HG03066 (cell line): ENCODE data around the gene SAXO1.
"Not testable (repeated sequence)": the region's sequence is repeated elsewhere in the genome, so short reads cannot be mapped to it uniquely, and the experiment has no call there.

Source experiments
- ATAC-seq: cut with Tn5 transposase; IDR thresholded peaks from one replicate; pipeline ENCODE4 v1.9.1; 2021; ENCODE audit warnings: low read depth; ENCODE audit not compliant: unreplicated experiment

The SAXO1 gene, protein sequence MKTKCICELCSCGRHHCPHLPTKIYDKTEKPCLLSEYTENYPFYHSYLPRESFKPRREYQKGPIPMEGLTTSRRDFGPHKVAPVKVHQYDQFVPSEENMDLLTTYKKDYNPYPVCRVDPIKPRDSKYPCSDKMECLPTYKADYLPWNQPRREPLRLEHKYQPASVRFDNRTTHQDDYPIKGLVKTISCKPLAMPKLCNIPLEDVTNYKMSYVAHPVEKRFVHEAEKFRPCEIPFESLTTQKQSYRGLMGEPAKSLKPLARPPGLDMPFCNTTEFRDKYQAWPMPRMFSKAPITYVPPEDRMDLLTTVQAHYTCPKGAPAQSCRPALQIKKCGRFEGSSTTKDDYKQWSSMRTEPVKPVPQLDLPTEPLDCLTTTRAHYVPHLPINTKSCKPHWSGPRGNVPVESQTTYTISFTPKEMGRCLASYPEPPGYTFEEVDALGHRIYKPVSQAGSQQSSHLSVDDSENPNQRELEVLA

DNA sequence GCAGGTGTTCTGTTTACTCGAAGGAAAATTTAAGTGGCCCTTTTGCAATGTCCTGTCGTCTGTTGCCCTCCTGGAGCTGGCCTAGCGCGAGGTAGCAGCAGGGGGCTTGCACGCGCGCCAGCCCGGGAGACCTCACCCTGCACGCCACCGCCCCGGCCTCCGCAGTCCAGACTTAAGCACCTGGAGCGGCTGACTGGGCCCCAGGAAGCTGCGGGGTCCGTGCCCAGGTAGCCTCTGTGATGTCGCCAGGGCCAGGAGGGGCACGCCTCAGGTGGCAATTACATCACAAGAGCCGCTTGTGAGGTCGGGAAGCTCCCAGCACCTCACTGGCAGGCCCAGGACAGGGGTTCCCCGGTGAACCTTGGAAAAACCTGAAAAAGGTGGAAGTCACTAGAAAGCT, at the start of gene SAXO1:
TSS of gene SAXO1 (minus strand) at position 195 of the 400 bp plus-strand sequence. CDS start 301 bp downstream, outside the sequence.
- ATAC-seq, result no peak

DNA sequence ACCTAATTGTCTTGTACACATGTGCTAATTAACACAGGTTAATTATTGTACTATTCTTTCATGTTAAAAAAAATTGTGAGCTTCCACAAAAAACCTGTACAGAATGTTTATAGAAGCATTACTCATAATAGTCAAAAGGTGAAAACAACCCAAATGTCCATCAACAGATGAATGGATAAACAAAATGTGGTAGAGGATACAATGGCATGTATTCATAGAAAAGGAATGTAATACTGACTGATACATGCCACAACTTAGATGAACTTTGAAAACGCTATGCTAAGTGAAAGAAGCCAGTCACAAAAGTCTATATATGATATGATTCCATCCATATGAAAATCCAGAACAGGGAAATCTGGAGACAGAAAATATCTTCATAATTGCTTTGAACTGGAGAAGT, 41.8 kb upstream of the SAXO1 start:
- ATAC-seq, result no peak

DNA sequence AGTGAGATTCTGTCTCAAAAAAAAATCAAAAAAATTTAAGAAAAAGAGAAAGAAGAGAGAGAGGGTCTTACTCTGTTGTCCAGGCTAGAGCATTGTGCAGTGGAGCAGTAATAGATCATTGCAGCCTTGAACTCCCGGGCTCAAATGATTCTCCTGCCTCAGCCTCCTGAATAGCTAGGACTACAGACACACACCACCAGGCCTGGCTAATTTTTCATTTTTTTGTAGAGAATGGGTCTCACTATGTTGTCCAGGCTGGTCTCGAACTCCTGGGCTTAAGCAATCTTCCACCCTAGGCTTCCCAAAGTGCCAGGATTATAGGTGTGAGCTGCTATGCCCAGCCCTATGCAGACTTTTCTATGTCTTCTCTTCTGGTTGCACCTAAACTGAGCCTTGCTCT, 41.2 kb upstream of the SAXO1 start:
- no peak for ATAC-seq

DNA sequence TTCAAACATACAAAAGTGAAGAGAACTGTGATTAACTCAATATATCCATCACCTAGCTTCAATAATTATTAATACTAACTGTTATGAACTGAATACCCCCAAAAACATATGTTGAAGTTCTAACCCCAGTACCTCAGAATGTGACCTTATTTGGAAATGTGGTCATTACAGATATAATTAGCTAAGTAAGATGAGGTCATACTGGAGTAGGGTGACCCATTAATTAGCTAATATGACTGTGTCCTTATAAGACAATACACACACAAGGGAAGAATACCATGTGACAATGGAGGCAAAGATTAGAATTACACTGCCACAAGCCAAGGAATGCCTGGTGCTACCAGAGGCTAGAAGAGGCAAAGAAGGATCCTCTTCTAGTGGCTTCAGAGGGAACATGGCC, 24.0 kb upstream of the SAXO1 start:
- ATAC-seq, result no peak

DNA sequence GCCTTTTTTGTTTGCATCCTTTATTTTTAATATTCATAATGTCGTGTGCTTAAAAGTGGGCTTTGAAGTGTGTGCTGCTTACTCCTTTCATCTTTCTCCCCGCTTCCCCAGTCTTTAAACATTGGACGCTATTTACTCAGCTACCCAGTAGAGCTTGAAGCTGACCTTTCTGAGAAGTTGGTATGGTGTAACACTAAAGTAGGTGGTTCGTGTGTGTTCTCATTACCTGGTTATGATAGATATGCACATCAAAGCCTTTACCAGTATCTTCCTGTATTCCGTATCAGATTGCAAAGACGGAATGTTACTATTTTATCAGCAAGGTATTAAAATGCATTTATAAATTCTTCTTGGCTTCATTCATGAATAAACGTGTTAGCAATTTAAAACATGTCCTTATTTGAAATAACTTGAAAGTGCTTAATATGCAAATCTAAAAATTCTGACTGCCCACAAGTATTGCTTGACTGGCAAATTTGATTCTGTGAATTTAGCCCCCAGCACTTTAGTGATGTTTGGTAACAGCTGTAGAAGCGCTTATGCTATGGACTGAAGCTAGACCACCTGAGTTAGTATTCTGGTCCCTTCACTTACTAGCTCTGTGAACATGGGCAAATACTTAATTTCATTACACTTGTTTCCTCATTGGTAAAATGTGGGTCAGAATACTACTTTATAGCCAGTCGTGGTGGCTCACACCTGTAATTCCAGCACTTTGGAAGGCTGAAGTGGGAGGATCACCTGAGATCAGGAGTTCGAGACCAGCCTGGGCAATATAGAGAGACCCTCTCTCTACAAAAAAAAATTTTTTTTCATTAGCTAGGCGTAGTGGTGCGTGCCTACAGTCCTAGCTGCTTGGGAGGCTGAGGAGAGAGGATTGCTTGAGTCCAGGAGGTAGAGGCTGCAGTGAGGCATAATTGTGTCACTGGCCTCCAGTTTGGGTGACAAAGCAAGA, 17.9 kb upstream of the SAXO1 start:
- ATAC-seq, result no peak

DNA sequence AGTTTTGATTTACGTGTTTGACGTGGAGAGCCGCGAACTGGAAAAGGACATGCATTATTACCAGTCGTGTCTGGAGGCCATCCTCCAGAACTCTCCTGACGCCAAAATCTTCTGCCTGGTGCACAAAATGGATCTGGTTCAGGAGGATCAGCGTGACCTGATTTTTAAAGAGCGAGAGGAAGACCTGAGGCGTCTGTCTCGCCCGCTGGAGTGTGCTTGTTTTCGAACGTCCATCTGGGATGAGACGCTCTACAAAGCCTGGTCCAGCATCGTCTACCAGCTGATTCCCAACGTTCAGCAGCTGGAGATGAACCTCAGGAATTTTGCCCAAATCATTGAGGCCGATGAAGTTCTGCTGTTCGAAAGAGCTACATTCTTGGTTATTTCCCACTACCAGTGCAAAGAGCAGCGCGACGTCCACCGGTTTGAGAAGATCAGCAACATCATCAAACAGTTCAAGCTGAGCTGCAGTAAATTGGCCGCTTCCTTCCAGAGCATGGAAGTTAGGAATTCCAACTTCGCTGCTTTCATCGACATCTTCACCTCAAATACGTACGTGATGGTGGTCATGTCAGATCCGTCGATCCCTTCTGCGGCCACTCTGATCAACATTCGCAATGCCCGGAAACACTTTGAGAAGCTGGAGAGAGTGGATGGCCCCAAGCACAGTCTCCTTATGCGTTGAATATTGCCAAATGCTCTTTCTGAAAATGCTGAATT, 17.1 kb upstream of the SAXO1 start:
- ATAC-seq, result no peak

DNA sequence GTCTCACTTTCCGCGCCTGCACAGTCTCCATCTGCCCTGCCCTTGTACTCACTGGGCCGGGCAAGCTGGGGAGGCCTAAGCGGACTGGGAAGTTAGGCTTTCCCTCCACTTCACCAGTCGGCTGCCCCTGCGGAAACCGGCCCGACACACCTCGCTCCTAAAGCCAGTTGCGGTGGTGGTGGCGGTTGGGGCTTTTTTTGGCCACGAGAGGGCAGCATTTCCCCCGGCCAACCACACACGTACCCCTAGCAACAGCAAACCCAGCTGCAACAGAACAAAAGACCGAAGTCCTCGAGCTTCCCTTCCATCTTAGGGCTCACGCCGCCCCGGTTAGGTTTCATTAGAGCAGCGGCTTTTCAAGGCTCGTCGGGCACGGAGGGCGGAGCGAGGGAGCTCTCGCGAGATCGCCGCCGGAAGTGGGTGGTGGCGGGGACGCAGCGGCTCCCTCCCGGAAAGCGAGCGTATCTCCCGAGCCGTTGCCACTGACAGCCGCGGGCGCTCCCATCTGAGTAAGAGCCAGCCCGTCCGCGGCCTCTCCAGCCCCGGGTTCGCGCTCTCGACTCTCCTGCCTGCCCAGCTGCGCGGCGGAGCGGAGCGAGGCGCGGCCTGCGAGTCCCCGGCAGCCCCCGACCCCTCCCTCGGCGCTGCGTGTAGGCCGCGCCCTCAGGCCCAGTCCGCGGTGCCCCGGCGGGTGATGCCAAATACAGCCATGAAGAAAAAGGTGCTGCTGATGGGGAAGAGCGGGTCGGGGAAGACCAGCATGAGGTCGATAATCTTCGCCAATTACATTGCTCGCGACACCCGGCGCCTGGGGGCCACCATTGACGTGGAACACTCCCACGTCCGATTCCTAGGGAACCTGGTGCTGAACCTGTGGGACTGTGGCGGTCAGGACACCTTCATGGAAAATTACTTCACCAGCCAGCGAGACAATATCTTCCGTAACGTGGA, 16.2 kb upstream of the SAXO1 start, which contains the start of gene RRAGA:
TSS of gene RRAGA (plus strand) at position 462 of the 951 bp plus-strand sequence. CDS start at position 695, 233 bp downstream.
- ATAC-seq, result peak; percentile 89

DNA sequence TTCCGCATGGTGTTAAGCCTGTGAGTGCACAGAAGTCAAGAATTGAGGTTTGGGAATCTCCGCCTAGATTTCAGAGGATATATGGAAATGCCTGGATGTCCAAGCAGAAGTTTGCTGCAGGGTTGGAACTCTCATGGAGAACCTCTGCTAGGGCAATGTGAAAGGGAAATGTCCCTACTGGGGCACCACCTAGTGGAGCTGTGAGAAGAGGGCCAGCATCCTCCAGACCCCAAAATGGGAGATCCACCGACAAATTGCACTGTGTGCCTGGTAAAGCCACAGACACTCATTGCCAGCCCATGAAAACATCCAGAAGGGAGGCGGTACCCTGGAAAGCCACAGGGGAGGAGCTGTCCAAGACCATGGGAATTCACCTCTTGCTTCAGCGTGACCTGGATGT, 3.6 kb upstream of the SAXO1 start:
- no peak for ATAC-seq

DNA sequence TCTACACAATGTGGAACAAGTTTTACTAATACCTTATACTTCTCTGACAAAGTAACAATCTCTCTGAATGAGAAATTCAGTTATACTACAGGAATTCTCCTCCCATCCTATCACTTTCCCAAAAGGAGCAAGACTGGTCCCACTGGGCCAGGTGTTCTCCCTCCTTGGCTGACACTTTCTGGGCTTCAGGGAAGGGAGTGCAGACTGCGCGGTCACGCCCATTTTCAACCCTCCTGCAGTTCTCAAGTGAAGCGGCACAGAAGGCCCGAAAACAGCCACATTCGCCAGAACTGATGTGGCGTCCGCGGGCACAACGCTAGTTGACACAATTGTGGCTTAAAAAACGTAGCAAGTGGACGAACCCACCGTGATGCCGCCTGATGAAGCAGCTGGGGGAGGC, 603 bp downstream of the SAXO1 start:
- no peak for ATAC-seq

DNA sequence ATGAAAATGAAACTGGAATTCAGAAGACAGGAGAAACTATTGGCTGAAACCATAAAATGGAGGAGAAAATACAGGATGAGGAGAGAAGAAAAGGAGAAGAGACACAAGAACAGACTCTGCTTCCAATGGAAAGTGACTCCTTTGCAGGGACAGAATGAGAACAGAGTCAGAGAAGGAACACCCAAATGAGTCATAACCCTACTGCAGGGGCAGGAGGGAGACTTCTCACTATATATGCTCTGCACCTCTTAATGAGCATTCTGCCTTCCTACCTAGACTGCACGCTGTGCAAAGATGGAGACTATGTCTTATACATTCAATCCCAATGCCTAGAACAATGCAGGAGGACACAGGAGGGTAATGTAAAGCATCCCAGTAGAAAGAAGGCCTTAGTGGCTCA, 2.1 kb downstream of the SAXO1 start:
- peak; percentile 53 for ATAC-seq

DNA sequence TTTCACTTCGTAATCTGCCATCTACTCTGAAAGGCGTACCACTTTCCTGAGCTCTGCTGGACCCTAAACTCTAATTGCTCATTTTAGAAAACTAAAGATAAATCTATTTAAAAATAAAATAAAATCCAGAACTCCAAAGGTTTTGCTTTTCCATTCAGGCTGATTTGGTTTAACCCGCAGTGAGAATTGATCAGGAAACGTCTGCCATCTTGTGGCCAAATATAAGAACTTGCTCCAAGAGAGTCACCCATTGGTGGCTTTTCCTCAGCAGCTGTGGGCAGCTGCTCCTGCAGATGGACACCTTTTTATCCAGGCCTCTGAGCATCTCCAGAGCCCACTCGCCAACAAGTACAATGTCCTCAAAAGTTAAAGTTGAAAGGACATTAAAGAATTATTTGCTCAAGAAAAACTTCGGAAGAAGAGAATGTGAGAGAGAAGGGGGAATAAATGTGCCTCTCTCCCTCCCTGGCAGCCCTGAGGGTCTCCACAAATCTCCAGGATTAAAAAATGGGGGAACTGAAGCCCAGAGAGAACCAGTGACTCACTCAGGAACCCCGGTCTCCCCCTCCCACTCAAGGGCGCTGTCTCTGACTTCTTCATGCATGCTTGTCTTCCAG, 4.1 kb downstream of the SAXO1 start:
- peak; percentile 67 for ATAC-seq

DNA sequence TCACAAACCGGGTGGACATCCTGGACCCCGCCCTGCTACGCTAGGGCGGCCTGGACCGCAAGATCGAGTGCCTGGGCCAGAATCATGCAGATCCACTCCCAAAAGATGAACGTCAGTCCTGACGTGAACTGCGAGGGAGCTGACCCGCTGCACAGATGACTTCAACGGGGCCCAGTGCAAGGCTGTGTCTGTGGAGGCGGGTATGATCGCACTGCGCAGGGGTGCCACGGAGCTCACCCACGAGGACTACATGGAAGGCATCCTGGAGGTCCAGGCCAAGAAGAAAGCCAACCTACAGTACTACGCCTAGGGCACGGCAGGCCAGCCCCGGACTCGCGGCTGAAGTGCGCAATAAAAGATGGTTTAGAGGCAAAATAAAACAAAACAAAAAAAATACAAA, 5.2 kb downstream of the SAXO1 start:
- ATAC-seq, result no peak

DNA sequence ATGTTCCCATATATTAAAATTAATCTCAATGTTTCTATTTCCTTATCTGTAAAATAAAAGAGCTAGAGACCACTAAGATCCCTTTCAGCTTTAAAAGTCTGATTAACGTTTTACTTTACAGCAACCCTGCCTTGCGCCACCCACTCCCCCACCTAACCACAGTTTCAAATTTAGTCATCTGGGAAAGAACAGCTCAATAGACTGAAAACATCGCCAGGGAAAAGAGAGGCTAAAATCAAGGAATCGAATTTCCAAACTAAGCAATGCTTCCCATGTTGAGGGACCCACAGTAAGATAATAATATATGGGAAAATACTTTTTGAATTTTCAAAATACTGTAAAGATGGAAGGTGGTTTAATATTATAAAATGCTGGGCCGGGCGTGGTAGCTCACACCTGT, 6.6 kb downstream of the SAXO1 start:
- no peak for ATAC-seq

DNA sequence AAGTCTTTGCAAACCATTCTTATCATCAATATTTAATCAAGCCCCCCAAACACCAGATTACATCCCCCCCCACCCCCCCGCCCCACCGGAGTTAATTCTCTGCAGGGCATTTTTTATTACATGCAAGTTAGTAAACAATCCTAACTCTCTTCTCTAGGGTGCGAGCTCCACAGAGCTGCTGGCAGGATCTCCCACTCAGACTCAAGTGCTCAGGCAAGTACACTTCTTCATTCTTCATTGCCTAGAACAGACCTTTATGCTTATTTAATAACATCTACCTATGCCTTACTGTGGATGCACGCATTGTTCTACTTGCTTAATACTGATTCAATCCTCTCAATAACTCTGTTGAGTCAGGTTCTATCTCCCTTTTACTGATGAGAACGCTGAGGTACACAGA, 9.9 kb downstream of the SAXO1 start:
- ATAC-seq, result no peak

DNA sequence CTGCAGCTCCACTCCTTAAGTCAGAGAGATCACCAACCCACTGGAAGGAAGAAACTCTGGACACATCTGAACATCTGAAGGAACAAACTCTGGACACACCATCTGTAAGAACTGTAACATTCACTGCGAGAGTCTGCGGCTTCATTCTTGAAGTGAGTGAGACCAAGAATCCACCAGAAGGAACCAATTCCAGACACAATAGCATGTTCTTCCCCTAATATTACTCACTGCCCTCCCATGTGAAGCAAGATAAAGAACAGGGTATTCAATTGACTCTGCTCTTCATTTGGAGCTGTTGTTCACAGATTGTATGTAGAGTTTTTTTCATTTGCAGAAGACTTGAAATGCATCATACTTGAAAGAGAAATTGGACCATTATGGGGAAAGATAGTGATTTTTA, 10.8 kb downstream of the SAXO1 start:
- ATAC-seq, result no peak

DNA sequence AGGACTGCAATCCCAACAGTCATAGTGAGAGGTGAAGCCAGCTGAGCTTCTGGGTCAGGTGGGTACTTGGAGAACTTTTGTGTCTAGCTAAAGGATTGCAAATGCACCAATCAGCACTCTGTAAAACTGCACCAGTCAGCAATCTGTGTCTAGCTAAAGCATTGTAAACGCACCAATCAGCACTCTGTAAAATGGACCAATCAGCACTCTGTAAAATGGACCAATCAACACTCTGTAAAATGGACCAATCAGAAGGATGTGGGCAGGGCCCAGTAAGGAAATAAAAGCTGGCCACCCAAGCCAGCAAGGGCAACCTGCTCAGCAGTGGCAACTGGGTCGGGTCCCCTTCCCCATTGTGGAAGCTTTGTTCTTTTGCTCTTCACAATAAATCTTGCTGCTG, 11.4 kb downstream of the SAXO1 start:
- ATAC-seq, result not testable (repeated sequence)

DNA sequence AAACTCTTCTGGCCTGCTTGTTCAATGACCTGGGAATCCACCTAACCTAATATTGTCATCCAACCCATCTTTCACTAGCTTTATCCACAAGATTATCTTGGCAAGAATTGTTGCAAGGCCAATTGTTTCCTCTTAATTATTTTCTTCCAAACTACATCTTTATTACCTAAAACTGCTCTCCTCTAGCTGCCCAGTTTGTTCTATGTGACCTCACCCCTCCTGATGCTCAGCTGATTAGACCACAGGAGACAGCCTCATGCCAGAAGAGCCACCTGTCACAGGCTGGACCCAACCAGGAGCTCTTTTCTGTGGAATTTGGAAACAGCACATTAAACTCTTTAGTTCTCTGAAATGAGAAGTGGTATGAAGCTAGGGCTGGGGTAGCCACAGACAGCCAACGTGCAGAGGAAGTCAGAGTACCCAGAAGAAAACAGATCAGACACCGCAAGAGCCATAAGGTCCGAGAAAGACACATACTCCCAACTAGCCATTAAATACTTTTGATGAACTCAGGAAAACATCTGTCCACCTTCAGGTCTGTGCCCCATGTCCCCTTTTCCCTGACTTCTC, 12.0 kb downstream of the SAXO1 start:
- ATAC-seq, result no peak

DNA sequence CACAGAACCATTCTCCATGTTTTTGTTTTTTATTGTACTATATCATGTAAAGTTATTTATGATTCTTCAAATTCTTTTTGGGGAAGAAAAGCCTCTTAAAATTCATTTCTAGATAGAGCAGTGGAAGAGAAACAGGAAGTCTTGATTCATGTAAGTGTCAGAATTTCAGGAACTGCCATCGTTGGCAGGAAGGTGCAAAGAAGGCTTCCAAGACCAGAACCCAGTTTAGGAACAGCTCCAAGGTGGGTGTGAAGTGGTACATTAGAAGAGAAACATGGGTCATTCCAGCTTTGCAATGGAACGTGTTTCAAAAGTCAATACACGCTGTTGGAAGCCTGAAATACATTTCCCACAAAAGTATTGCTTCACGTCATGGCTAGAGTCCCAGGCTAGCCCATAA, 14.8 kb downstream of the SAXO1 start:
- no peak for ATAC-seq
